Heart left ventricle (tissue), 13 donors: ENCODE results near the gene IL20RA.

Experiments used
- CTCF ChIP-seq, 12 donors: fragments of 200-600 bp; sonication (generic) in 4 of 12; IDR thresholded peaks; one replicate each; pipeline versions ENCODE4 v1.5.0 to v1.8.0; 2018 to 2022; ENCODE audit warnings: antibody characterized with exemption in 12 of 12, mild to moderate bottlenecking in 5 of 12
- POLR2A ChIP-seq, 2 donors: fragments of 450-650 bp; IDR thresholded peaks; one replicate each; pipeline ENCODE4 v1.6.1; 2017; ENCODE audit warnings: antibody characterized with exemption in 2 of 2, mild to moderate bottlenecking in 2 of 2, moderate library complexity in 2 of 2
- donor health status: ischemic (EF 13 %, LVEDD 7.1; RV severe dilation, severe dysfunction).
- donor health status: DM: no; HTN: yes; CAD: no.
- donor health status: DM: no; HTN: no; CAD: no.
- donor health status: ischemic (EF 25% LVEDD 6.9; RV normal size, moderate dysfunction).
- donor health status: ischemic (EF 25% LVEDD 5.7; RV mildly dilated, moderate dysfunction).
- donor health status: ischemic (EF 35%, LVEDD 5.7; RV mildly dilated, moderate dysfunction).
- donor health status: nonischemic (EF 11% LVEDD 7.7; RV severe dilation, severe dysfunction).
- donor health status: DM: yes; HTN: yes; CAD: no.
- donor health status: PGD.
- donor health status: ischemic (EF 29% LVEDD 5.4; RV normal size, mild dysfunction).
- donor health status: nonischemic (EF 23%, LVEDD 6.1; RV moderate dilation, normal function).

DNA sequence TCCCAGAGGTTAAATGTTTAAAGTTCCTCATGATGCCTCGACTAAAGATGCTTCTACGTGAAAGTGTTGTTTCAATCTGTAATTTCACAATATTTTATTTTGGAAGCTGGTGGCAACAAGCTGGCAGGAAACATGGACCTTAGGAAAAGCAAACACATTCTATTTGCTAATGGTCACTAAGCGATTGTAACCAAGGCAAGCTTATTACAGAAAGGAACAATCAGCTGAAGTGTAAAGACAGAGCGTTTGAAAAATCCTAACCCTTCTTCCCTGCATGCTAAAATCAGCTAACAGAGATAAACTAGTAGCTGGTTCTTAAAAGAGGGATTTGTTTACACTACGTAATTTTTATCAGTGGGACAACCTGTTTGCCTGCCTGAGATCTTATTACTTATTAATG is 50.0 kb downstream of the IL20RA start:
- TF ChIP-seq CTCF (IDR thresholded peaks at IDR 0.05) (no peak), POLR2A (IDR thresholded peaks at IDR 0.05) (no peak)
